HepG2 (cell line): ENCODE measurements around the gene ABCB10.

ENCODE experiments used
- TCF12 ChIP-seq, 2 experiments: fragments of 450-650 bp in 1 of 2; sonication (generic) in 1 of 2; formaldehyde crosslinking in 1 of 2; IDR thresholded peaks; 2 replicates each; pipeline versions ENCODE4 v1.6.1 to v1.8.0; 2017 to 2022; ENCODE audit warnings: antibody characterized with exemption in 1 of 2, mild to moderate bottlenecking in 1 of 2, missing genetic modification reagents in 1 of 2, moderate library complexity in 1 of 2
- ZNF792 ChIP-seq: IDR thresholded peaks from 2 replicates; pipeline ENCODE4 v1.6.1; 2016
- TF ChIP-seq, protein P1 (sequence below): IDR thresholded peaks from 2 replicates; pipeline ENCODE4 v1.6.1; 2016; ENCODE audit warnings: missing compliant biosample characterization, missing genetic modification reagents, borderline replicate concordance

DNA sequence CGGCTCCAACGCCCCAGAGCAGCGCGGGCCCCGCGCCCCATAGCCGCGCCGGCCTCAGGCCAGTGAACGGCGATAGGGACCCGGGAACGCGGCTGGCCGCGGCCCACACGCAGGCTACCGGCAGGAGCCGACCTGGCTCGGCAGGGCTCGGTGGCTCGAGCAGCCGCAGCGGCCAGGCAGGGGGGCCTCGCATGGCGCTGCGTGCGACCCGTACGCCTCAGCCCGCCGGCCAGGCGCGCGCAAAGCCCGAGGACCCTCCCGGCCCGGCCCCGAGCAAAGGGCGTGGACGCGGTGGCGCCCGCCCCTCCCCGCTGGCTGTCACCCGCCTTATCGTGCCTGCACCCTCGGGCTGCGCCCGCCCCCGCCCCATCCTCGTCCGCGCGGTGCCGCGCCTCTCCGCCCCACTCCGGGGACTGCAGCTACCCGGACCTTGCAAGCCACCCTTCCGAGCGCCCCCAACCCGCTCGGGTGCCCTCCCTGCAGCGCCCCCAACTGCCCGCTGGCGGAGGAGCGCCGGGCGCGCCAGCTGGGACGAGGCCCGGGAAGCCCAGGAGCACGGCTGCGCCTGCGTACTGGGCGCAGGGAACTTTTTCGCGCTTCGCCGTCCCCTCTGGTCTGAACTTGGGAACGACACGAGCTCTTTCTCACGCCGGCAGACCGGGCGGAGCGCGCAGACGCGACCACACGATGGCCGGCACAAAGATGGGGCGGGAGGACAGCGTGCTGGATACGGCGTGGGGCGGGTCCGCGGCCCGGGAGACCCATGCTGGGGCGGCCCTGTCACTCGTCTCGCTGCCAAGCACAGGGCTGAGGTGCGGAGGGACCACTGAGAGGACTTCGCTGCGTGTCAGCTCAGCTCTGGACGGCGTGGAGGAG lies at the start of gene ABCB10:
- TF ChIP-seq, protein P1, sequence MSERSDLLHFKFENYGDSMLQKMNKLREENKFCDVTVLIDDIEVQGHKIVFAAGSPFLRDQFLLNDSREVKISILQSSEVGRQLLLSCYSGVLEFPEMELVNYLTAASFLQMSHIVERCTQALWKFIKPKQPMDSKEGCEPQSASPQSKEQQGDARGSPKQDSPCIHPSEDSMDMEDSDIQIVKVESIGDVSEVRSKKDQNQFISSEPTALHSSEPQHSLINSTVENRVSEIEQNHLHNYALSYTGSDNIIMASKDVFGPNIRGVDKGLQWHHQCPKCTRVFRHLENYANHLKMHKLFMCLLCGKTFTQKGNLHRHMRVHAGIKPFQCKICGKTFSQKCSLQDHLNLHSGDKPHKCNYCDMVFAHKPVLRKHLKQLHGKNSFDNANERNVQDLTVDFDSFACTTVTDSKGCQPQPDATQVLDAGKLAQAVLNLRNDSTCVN, result no peak
- peak; percentile 75; the same call in 1 of the 2 replicates for TF ChIP-seq ZNF792 (CRISPR knock-in tag)
- TF ChIP-seq TCF12 (IDR thresholded peaks at IDR 0.05), result no peak
- TF ChIP-seq TCF12 (CRISPR knock-in tag; IDR thresholded peaks at IDR 0.05), result peak; percentile 23; the same call in 1 of the 2 replicates
